Measurements from ENCODE around the gene ACTR1B. TPM values are rescaled to one million over a fixed set of nuclear protein-coding genes. Genes with fewer than 3 reads are reported as not detected.

ACTR1B gene
- total RNA-seq, 1 experiment from 2014 or later: 58.2 TPM

DNA sequence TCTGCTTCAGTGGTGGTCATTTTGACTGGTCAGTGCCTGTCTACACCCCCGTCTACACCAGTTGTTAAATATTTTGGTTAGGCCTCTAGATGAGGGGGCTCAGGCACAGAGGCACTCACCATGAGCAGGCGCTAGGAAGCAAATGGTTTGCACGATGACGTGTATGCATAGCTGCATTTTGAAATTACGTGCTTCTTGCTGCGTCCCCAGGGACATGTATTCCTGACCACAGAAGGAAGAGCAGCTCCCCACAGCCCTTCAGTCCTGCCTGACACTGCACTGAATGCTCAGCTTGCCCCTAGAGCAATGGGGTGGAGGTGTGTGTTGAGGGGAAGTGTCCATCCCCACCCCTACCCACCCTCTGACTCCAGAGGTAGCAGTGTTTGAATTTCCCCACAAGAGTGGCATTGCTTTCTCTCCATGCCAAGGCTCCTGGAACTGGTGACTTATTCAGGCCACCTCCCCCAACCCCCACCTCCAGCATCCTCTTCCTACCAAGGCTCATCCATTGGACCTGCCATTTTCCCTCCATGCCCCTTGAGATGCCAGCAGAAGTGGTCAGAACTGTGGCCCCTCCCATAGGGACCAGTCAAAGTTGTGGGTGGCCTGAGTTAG, 38.1 kb upstream of the ACTR1B start:
- DNase-seq (ENCODE audit: low spot score) (no peak), ATAC-seq (no peak)
- CTCF ChIA-PET: interaction anchor here (1.2 to 7.3 kb wide), 6 partner anchors 10 to 111 kb away, joined by 4 to 124 read pairs (median 40); partner anchors contain the start of genes ACTR1B and ZAP70

DNA sequence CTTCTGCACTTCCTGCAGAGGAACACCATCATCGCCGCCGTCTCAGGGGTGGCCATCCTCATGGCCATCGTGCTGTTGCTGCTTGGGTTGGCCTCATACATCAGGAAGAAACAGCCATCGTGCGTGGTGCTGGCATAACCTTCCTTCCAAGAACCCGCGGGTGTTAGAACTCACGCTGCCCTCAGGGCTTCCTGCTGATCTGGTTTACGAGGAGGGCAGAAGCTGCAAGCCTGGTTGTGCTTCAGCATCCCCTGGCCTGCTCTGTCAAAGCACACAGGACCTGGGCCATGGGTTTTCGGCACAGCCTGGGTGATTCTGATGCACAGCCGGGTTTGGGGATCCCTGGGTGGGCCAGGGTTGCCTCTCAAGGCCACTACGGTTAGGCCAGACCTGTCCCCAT, 37.3 kb upstream of the ACTR1B start:
- ATAC-seq (no peak), DNase-seq (ENCODE audit: low spot score) (no peak)
- Mint-ChIP-seq H3K36me3 (no peaks in the 10 kb centered on the region), H3K4me1 (peaks cover 19% of the 10 kb centered on the region), H3K27me3 (ENCODE audit: low read depth) (peaks cover 6% of the 10 kb centered on the region; the same call in 1 of the 2 replicates), H3K9me3 (no peaks in the 10 kb centered on the region), H3K27ac (no peak overlapping the region), H3K4me3 (no peak overlapping the region)
- ChIA-PET CTCF (interaction anchor here (1.3 to 7.3 kb wide), 9 partner anchors 10 to 111 kb away, joined by 3 to 138 read pairs (median 56); partner anchors contain the start of genes ACTR1B, ANKRD36B and ZAP70), POLR2A (no interaction called here)
- TF ChIP-seq ZNF232 (CRISPR knock-in tag; IDR thresholded peaks at IDR 0.05): no peak
- TF ChIP-seq, protein P1, sequence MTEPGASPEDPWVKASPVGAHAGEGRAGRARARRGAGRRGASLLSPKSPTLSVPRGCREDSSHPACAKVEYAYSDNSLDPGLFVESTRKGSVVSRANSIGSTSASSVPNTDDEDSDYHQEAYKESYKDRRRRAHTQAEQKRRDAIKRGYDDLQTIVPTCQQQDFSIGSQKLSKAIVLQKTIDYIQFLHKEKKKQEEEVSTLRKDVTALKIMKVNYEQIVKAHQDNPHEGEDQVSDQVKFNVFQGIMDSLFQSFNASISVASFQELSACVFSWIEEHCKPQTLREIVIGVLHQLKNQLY (CRISPR knock-in tag; IDR thresholded peaks at IDR 0.05): no peak
- TF ChIP-seq ZNF138 (CRISPR knock-in tag; conservative IDR thresholded peaks at IDR 0.05): no peak
- TF ChIP-seq, protein P2, sequence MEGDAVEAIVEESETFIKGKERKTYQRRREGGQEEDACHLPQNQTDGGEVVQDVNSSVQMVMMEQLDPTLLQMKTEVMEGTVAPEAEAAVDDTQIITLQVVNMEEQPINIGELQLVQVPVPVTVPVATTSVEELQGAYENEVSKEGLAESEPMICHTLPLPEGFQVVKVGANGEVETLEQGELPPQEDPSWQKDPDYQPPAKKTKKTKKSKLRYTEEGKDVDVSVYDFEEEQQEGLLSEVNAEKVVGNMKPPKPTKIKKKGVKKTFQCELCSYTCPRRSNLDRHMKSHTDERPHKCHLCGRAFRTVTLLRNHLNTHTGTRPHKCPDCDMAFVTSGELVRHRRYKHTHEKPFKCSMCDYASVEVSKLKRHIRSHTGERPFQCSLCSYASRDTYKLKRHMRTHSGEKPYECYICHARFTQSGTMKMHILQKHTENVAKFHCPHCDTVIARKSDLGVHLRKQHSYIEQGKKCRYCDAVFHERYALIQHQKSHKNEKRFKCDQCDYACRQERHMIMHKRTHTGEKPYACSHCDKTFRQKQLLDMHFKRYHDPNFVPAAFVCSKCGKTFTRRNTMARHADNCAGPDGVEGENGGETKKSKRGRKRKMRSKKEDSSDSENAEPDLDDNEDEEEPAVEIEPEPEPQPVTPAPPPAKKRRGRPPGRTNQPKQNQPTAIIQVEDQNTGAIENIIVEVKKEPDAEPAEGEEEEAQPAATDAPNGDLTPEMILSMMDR (IDR thresholded peaks at IDR 0.05): no peak
- TF ChIP-seq, protein P3, sequence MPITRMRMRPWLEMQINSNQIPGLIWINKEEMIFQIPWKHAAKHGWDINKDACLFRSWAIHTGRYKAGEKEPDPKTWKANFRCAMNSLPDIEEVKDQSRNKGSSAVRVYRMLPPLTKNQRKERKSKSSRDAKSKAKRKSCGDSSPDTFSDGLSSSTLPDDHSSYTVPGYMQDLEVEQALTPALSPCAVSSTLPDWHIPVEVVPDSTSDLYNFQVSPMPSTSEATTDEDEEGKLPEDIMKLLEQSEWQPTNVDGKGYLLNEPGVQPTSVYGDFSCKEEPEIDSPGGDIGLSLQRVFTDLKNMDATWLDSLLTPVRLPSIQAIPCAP (CRISPR knock-in tag; IDR thresholded peaks at IDR 0.05): no peak
- no peak for TF ChIP-seq ETV6 (CRISPR knock-in tag; IDR thresholded peaks at IDR 0.05)
- TF ChIP-seq, protein P4, sequence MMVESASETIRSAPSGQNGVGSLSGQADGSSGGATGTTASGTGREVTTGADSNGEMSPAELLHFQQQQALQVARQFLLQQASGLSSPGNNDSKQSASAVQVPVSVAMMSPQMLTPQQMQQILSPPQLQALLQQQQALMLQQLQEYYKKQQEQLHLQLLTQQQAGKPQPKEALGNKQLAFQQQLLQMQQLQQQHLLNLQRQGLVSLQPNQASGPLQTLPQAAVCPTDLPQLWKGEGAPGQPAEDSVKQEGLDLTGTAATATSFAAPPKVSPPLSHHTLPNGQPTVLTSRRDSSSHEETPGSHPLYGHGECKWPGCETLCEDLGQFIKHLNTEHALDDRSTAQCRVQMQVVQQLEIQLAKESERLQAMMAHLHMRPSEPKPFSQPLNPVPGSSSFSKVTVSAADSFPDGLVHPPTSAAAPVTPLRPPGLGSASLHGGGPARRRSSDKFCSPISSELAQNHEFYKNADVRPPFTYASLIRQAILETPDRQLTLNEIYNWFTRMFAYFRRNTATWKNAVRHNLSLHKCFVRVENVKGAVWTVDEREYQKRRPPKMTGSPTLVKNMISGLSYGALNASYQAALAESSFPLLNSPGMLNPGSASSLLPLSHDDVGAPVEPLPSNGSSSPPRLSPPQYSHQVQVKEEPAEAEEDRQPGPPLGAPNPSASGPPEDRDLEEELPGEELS (CRISPR knock-in tag; IDR thresholded peaks at IDR 0.05): no peak
- TF ChIP-seq ZNF263 (CRISPR knock-in tag; IDR thresholded peaks at IDR 0.05; ENCODE audit: low read depth): no peak
- no peak for TF ChIP-seq SMAD3 (CRISPR knock-in tag; IDR thresholded peaks at IDR 0.05; ENCODE audit: borderline replicate concordance)
- TF ChIP-seq, protein P5, sequence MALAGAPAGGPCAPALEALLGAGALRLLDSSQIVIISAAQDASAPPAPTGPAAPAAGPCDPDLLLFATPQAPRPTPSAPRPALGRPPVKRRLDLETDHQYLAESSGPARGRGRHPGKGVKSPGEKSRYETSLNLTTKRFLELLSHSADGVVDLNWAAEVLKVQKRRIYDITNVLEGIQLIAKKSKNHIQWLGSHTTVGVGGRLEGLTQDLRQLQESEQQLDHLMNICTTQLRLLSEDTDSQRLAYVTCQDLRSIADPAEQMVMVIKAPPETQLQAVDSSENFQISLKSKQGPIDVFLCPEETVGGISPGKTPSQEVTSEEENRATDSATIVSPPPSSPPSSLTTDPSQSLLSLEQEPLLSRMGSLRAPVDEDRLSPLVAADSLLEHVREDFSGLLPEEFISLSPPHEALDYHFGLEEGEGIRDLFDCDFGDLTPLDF (CRISPR knock-in tag; IDR thresholded peaks at IDR 0.05): no peak
- no peak for TF ChIP-seq NR3C1 (CRISPR knock-in tag; conservative IDR thresholded peaks at IDR 0.05; ENCODE audit: low read depth)
- TF ChIP-seq, protein P6, sequence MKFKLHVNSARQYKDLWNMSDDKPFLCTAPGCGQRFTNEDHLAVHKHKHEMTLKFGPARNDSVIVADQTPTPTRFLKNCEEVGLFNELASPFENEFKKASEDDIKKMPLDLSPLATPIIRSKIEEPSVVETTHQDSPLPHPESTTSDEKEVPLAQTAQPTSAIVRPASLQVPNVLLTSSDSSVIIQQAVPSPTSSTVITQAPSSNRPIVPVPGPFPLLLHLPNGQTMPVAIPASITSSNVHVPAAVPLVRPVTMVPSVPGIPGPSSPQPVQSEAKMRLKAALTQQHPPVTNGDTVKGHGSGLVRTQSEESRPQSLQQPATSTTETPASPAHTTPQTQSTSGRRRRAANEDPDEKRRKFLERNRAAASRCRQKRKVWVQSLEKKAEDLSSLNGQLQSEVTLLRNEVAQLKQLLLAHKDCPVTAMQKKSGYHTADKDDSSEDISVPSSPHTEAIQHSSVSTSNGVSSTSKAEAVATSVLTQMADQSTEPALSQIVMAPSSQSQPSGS (CRISPR knock-in tag; IDR thresholded peaks at IDR 0.05; ENCODE audit: borderline replicate concordance, low read depth): no peak
- no peak for TF ChIP-seq ZNF671 (CRISPR knock-in tag; IDR thresholded peaks at IDR 0.05)
- TF ChIP-seq, protein P7, sequence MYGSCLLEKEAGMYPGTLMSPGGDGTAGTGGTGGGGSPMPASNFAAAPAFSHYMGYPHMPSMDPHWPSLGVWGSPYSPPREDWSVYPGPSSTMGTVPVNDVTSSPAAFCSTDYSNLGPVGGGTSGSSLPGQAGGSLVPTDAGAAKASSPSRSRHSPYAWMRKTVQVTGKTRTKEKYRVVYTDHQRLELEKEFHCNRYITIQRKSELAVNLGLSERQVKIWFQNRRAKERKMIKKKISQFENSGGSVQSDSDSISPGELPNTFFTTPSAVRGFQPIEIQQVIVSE (CRISPR knock-in tag; IDR thresholded peaks at IDR 0.05; ENCODE audit: borderline replicate concordance): no peak
- no peak for TF ChIP-seq ESRRA (CRISPR knock-in tag; IDR thresholded peaks at IDR 0.05; ENCODE audit: borderline replicate concordance)

More for the DNA sequence above, 38.1 kb upstream of the ACTR1B start:
- POLR2A ChIA-PET: no interaction called here
- Mint-ChIP-seq H3K4me1 (peaks cover 16% of the 10 kb centered on the region), H3K27me3 (ENCODE audit: low read depth) (peaks cover 6% of the 10 kb centered on the region; the same call in 1 of the 2 replicates), H3K9me3 (no peaks in the 10 kb centered on the region), H3K36me3 (no peaks in the 10 kb centered on the region), H3K27ac (no peak overlapping the region), H3K4me3 (no peak overlapping the region)
- TF ChIP-seq TEAD1 (CRISPR knock-in tag; IDR thresholded peaks at IDR 0.05) (no peak), CREB1 (CRISPR knock-in tag; IDR thresholded peaks at IDR 0.05) (no peak), GRHL2 (CRISPR knock-in tag; IDR thresholded peaks at IDR 0.05; ENCODE audit: insufficient replicate concordance, severe bottlenecking) (no peak), OVOL2 (CRISPR knock-in tag; IDR thresholded peaks at IDR 0.05; ENCODE audit: borderline replicate concordance) (no peak), SMAD3 (CRISPR knock-in tag; IDR thresholded peaks at IDR 0.05; ENCODE audit: borderline replicate concordance) (no peak), ZNF121 (CRISPR knock-in tag; IDR thresholded peaks at IDR 0.05) (no peak), IRF2 (CRISPR knock-in tag; IDR thresholded peaks at IDR 0.05; ENCODE audit: borderline replicate concordance, low read depth) (no peak), CREM (CRISPR knock-in tag; IDR thresholded peaks at IDR 0.05) (no peak), ZNF317 (CRISPR knock-in tag; IDR thresholded peaks at IDR 0.05; ENCODE audit: borderline replicate concordance, low read depth) (no peak)
- TF ChIP-seq, protein P1 (CRISPR knock-in tag; IDR thresholded peaks at IDR 0.05): no peak
- TF ChIP-seq, protein P3 (CRISPR knock-in tag; IDR thresholded peaks at IDR 0.05): no peak
- TF ChIP-seq, protein P8, sequence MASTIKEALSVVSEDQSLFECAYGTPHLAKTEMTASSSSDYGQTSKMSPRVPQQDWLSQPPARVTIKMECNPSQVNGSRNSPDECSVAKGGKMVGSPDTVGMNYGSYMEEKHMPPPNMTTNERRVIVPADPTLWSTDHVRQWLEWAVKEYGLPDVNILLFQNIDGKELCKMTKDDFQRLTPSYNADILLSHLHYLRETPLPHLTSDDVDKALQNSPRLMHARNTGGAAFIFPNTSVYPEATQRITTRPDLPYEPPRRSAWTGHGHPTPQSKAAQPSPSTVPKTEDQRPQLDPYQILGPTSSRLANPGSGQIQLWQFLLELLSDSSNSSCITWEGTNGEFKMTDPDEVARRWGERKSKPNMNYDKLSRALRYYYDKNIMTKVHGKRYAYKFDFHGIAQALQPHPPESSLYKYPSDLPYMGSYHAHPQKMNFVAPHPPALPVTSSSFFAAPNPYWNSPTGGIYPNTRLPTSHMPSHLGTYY (CRISPR knock-in tag; IDR thresholded peaks at IDR 0.05): no peak

Measured in WTC11 (cell line).